Suppressor macrophage treated with lipopolysaccharide for 4 hours (primary cell): ENCODE results near the gene GNG7.
"Not testable (repeated sequence)": the region's sequence is repeated elsewhere in the genome, so short reads cannot be mapped to it uniquely, and the experiment has no call there.

Experiments
- DNase-seq: peaks from one replicate; pipeline ENCODE4 v3.0.0-alpha.2; 2020

The GNG7 gene

GRCh38 chr19:2529473-2529918 is 173.0 kb downstream of the GNG7 start:
- peak; percentile 24 for DNase-seq

- no peak for DNase-seq
Measured at GRCh38 chr19:2528675-2529101, 173.8 kb downstream of the GNG7 start.

GRCh38 chr19:2527686-2528085 is 174.8 kb downstream of the GNG7 start:
- no peak for DNase-seq

GRCh38 chr19:2527171-2527570 is 175.3 kb downstream of the GNG7 start:
- DNase-seq: no peak

- no peak for DNase-seq
Measured at GRCh38 chr19:2524840-2525723, 177.4 kb downstream of the GNG7 start.

GRCh38 chr19:2524361-2524839 is 178.1 kb downstream of the GNG7 start:
- DNase-seq: no peak

GRCh38 chr19:2523630-2524311 is 178.7 kb downstream of the GNG7 start:
- DNase-seq: no peak

GRCh38 chr19:2519482-2519881 is 183.0 kb downstream of the GNG7 start:
- DNase-seq: no peak

GRCh38 chr19:2518856-2519255 is 183.6 kb downstream of the GNG7 start:
- not testable (repeated sequence) for DNase-seq

- DNase-seq: no peak
Measured at GRCh38 chr19:2517881-2518601, 184.5 kb downstream of the GNG7 start.

- no peak for DNase-seq
Measured at GRCh38 chr19:2516727-2517126, 185.8 kb downstream of the GNG7 start.

- no peak for DNase-seq
Measured at GRCh38 chr19:2514981-2515518, 187.4 kb downstream of the GNG7 start.

- DNase-seq: no peak
Measured at GRCh38 chr19:2512523-2513431, 189.7 kb downstream of the GNG7 start.

GRCh38 chr19:2511991-2512390 is 190.5 kb downstream of the GNG7 start:
- no peak for DNase-seq

- no peak for DNase-seq
Measured at GRCh38 chr19:2511570-2511969, 190.9 kb downstream of the GNG7 start.

- DNase-seq: no peak
Measured at GRCh38 chr19:2509096-2509495, 193.4 kb downstream of the GNG7 start.

GRCh38 chr19:2507109-2507508 is 195.4 kb downstream of the GNG7 start:
- DNase-seq: peak; percentile 76

GRCh38 chr19:2506656-2507055 is 195.8 kb downstream of the GNG7 start:
- DNase-seq: not testable (repeated sequence)

- peak; percentile 76 for DNase-seq
Measured at GRCh38 chr19:2503521-2504109, 198.9 kb downstream of the GNG7 start.

GRCh38 chr19:2500841-2501261 is 201.6 kb downstream of the GNG7 start:
- DNase-seq: no peak

GRCh38 chr19:2500156-2500555 is 202.3 kb downstream of the GNG7 start:
- no peak for DNase-seq
